CD14-positive monocyte (primary cell): ENCODE results near the gene PVRIG. TPM values are rescaled to one million over a fixed set of nuclear protein-coding genes. Genes with fewer than 3 reads are reported as not detected.
"Not testable (repeated sequence)": the region's sequence is repeated elsewhere in the genome, so short reads cannot be mapped to it uniquely, and the experiment has no call there.

ENCODE experiments used
- DNase-seq, 3 donors: peaks; one replicate each; pipeline ENCODE4 v3.0.0-alpha.2; 2011 to 2022
- H2AFZ ChIP-seq: 2 replicates; pipeline ENCODE4 v1.6.0; 2012; ENCODE audit warnings: mild to moderate bottlenecking, low read depth, low read length, inconsistent platforms; ENCODE audit not compliant: insufficient read depth, poor library complexity, severe bottlenecking
- H3K27ac ChIP-seq, 2 donors: 1 replicate in 1 of 2; 2 replicates in 1 of 2; pipeline ENCODE4 v1.5.1; 2012 to 2013; ENCODE audit warnings: low read length in 2 of 2, control low read depth in 1 of 2, inconsistent platforms in 1 of 2, low read depth in 1 of 2, mild to moderate bottlenecking in 1 of 2
- H3K27me3 ChIP-seq, 2 donors: one replicate each; pipeline versions ENCODE4 v1.6.0 to v1.6.1; 2011 to 2013; ENCODE audit warnings: low read length in 2 of 2; ENCODE audit not compliant: control insufficient read depth in 2 of 2, insufficient read depth in 2 of 2
- H3K36me3 ChIP-seq, 2 donors: replicated peaks in 1 of 2; 1 replicate in 1 of 2; 2 replicates in 1 of 2; pipeline versions ENCODE4 v1.5.1 to v1.6.1; 2012 to 2013; ENCODE audit warnings: low read length in 2 of 2, control low read depth in 1 of 2, inconsistent platforms in 1 of 2, mild to moderate bottlenecking in 1 of 2; ENCODE audit not compliant: insufficient read depth in 2 of 2, control insufficient read depth in 1 of 2
- H3K4me1 ChIP-seq, 2 donors: 1 replicate in 1 of 2; 2 replicates in 1 of 2; pipeline versions ENCODE4 v1.5.1 to v1.6.1; 2012 to 2013; ENCODE audit warnings: low read length in 2 of 2, control low read depth in 1 of 2, inconsistent platforms in 1 of 2, mild to moderate bottlenecking in 1 of 2, moderate library complexity in 1 of 2; ENCODE audit not compliant: insufficient read depth in 2 of 2, control insufficient read depth in 1 of 2
- H3K4me2 ChIP-seq: replicated peaks from 2 replicates; pipeline ENCODE3; 2012; ENCODE audit warnings: low read length, moderate library complexity, mild to moderate bottlenecking; ENCODE audit not compliant: poor library complexity, severe bottlenecking; ENCODE audit errors: extremely low read depth
- H3K4me3 ChIP-seq, 3 experiments: fragments of 200-600 bp in 1 of 3; sonication (generic) in 1 of 3; replicated peaks in 1 of 3; 1 replicate in 2 of 3; 2 replicates in 1 of 3; pipeline ENCODE4 v1.5.1; 2011 to 2013; ENCODE audit warnings: low read length in 3 of 3, mild to moderate bottlenecking in 3 of 3, control low read depth in 2 of 3, low read depth in 2 of 3, inconsistent platforms in 1 of 3, moderate library complexity in 1 of 3
- H3K79me2 ChIP-seq: 2 replicates; pipeline ENCODE4 v1.6.0; 2012; ENCODE audit warnings: mild to moderate bottlenecking, control low read depth, inconsistent platforms, low read length, moderate library complexity; ENCODE audit not compliant: insufficient read depth
- H3K9ac ChIP-seq: 2 replicates; pipeline ENCODE4 v1.6.0; 2017; ENCODE audit warnings: low read length, mild to moderate bottlenecking; ENCODE audit not compliant: insufficient read depth, poor library complexity, severe bottlenecking
- H3K9me3 ChIP-seq, 2 donors: replicated peaks in 1 of 2; 1 replicate in 1 of 2; 2 replicates in 1 of 2; pipeline versions ENCODE4 v1.5.1 to v1.6.1; 2012 to 2013; ENCODE audit warnings: low read length in 2 of 2, control low read depth in 1 of 2; ENCODE audit not compliant: control insufficient read depth in 1 of 2, insufficient read depth in 1 of 2
- H4K20me1 ChIP-seq: 2 replicates; pipeline ENCODE4 v1.6.0; 2012; ENCODE audit warnings: mild to moderate bottlenecking, low read length, control low read depth, moderate library complexity; ENCODE audit not compliant: insufficient read depth
- H3K27ac Mint-ChIP-seq, 7 donors: one replicate each; pipeline ENCODE4 v1.8.0; 2020; ENCODE audit warnings: mild to moderate bottlenecking in 7 of 7, mixed read lengths in 7 of 7, moderate library complexity in 6 of 7, inconsistent platforms in 2 of 7
- H3K27me3 Mint-ChIP-seq, 3 donors: one replicate each; pipeline ENCODE4 v1.8.0; 2021 to 2022; ENCODE audit warnings: low read depth in 3 of 3, mild to moderate bottlenecking in 3 of 3, mixed read lengths in 3 of 3, moderate library complexity in 3 of 3, inconsistent platforms in 1 of 3
- H3K36me3 Mint-ChIP-seq, 2 donors: one replicate each; pipeline ENCODE4 v1.8.0; 2020; ENCODE audit warnings: mixed read lengths in 2 of 2, inconsistent platforms in 1 of 2, mild to moderate bottlenecking in 1 of 2
- H3K4me1 Mint-ChIP-seq: one replicate; pipeline ENCODE4 v1.8.0; 2020; ENCODE audit warnings: mild to moderate bottlenecking, mixed read lengths
- H3K4me3 Mint-ChIP-seq, 2 donors: one replicate each; pipeline ENCODE4 v1.8.0; 2020; ENCODE audit warnings: mild to moderate bottlenecking in 2 of 2, mixed read lengths in 2 of 2, moderate library complexity in 1 of 2
- H3K9me3 Mint-ChIP-seq, 7 donors: one replicate each; pipeline ENCODE4 v1.8.0; 2020 to 2022; ENCODE audit warnings: mixed read lengths in 7 of 7, mild to moderate bottlenecking in 6 of 7, moderate library complexity in 6 of 7, inconsistent platforms in 2 of 7
- WGBS: methylation state at CpG from one replicate; pipeline ENCODE4 v1.1.5; 2013; ENCODE audit warnings: missing lambda C conversion rate; ENCODE audit not compliant: insufficient coverage; 5-methylcytosine and 5-hydroxymethylcytosine counted together
- intact Hi-C, 2 donors: fragments of 100-400 bp; cut with micrococcal nuclease; formaldehyde crosslinking; loops; one replicate each; pipeline versions ENCODE4 v1.15.0 to v1.15.1; 2023
- polyA plus RNA-seq, 3 donors: library from polyadenylated mRNA; depleted of rRNA in 1 of 3; unstranded in 2 of 3; stranded (reverse) in 1 of 3; fragments of 300-500 nt in 2 of 3; fragments of >200 nt in 1 of 3; fragmentation: Illumina TruSeq in 2 of 3; gene quantifications; 1 replicate in 2 of 3; 2 replicates in 1 of 3; pipeline ENCODE4 v1.2.3, GENCODE V29; 2012 to 2021
- TF ChIP-seq, protein P1 (sequence below): fragments of 200-600 bp; IDR thresholded peaks from one replicate; pipeline ENCODE4 v1.8.0; 2022; ENCODE audit warnings: antibody characterized with exemption, mild to moderate bottlenecking

PVRIG gene
- polyA plus RNA-seq, 3 donors = 0.27 to 0.38 TPM; not detected in 1

GRCh38 chr7:100177045-100178001 lies 42.4 kb upstream of the PVRIG start, which contains the start of the genes GPC2 and STAG3:
Gene GPC2, minus strand, starts transcription at chr7:100177381. Its CDS starts 182 bp downstream, at chr7:100177199.
Gene STAG3, plus strand, starts transcription at chr7:100177918. Its CDS starts 2,639 bp downstream, at chr7:100180557.
- H3K4me1 ChIP-seq = peaks cover 13 to 18% of the 10 kb centered on the region in 2 donors
- peaks cover 0 to 5% of the 10 kb centered on the region in 2 donors for H3K36me3 Mint-ChIP-seq
- DNase-seq = peak; percentile 95 to 96 (median 96)
- H3K4me2 ChIP-seq = peak within 1 kb of the TSS; percentile 95
- TF ChIP-seq, protein P1, sequence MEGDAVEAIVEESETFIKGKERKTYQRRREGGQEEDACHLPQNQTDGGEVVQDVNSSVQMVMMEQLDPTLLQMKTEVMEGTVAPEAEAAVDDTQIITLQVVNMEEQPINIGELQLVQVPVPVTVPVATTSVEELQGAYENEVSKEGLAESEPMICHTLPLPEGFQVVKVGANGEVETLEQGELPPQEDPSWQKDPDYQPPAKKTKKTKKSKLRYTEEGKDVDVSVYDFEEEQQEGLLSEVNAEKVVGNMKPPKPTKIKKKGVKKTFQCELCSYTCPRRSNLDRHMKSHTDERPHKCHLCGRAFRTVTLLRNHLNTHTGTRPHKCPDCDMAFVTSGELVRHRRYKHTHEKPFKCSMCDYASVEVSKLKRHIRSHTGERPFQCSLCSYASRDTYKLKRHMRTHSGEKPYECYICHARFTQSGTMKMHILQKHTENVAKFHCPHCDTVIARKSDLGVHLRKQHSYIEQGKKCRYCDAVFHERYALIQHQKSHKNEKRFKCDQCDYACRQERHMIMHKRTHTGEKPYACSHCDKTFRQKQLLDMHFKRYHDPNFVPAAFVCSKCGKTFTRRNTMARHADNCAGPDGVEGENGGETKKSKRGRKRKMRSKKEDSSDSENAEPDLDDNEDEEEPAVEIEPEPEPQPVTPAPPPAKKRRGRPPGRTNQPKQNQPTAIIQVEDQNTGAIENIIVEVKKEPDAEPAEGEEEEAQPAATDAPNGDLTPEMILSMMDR = no peak
- H3K27me3 ChIP-seq = peaks cover under 1 to 11% of the 10 kb centered on the region in 2 donors
- H3K9me3 Mint-ChIP-seq = peaks cover 0 to 10% (median 7%) of the 10 kb centered on the region in 7 donors
- H3K79me2 ChIP-seq = no peaks in the 10 kb centered on the region
- peak within 1 kb of the TSS in 2 of 7 donors; percentile 35 to 54 for H3K27ac Mint-ChIP-seq
- peak within 1 kb of the TSS; percentile 30 to 82 (median 57) for H3K4me3 ChIP-seq
- 4% methylated on average over 74 of the region's 78 CpGs for WGBS
- peaks cover 0 to 6% of the 10 kb centered on the region in 2 donors for H3K9me3 ChIP-seq
- H3K4me1 Mint-ChIP-seq = peaks cover 18% of the 10 kb centered on the region
- H3K4me3 Mint-ChIP-seq = peak within 1 kb of the TSS; percentile 76 to 85
- peak within 1 kb of the TSS; percentile 93 for H2AFZ ChIP-seq
- H4K20me1 ChIP-seq = no peaks in the 10 kb centered on the region
- no peaks in the 10 kb centered on the region for H3K36me3 ChIP-seq
- H3K27me3 Mint-ChIP-seq = peaks cover 26 to 54% (median 41%) of the 10 kb centered on the region in 3 donors
- intact Hi-C loops = loop anchor here in 1 of 2 donors (2.0 kb wide), 1 partner anchor 29 kb away; the partner anchor contains the start of gene LAMTOR4
- H3K27ac ChIP-seq = no peak within 1 kb of the TSS
- H3K9ac ChIP-seq = no peak within 1 kb of the TSS

- peaks cover 15 to 39% (median 37%) of the 10 kb centered on the region in 3 donors for H3K27me3 Mint-ChIP-seq
Measured at GRCh38 chr7:100180084-100180483, 39.7 kb upstream of the PVRIG start.

DNA sequence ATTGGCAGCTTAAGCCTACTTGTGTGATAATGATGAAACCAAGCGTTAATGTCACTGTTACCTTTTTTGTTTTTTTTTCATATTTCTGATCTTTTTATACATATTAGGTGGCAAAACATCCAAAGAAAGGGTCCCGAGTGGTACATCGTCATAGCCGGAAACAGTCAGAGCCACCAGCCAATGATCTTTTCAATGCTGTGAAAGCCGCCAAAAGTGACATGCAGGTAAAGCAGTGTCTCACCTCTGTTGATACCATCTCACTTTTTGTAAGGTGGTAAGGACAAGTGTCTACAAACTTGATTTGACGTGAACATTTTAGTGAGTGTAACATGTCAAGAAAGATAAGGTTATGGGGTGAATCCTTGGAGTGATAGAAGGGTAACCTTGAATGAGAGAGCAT lies 37.1 kb upstream of the PVRIG start:
- H3K27me3 ChIP-seq, H3K79me2 ChIP-seq, H3K9me3 Mint-ChIP-seq, H3K4me1 ChIP-seq, H3K9me3 ChIP-seq, DNase-seq, H3K4me1 Mint-ChIP-seq, H3K36me3 Mint-ChIP-seq, H3K4me3 Mint-ChIP-seq, H2AFZ ChIP-seq, H4K20me1 ChIP-seq, H3K4me2 ChIP-seq, H3K4me3 ChIP-seq, H3K9ac ChIP-seq, intact Hi-C loops, H3K36me3 ChIP-seq, H3K27ac Mint-ChIP-seq, H3K27ac ChIP-seq: not testable (repeated sequence)
- WGBS = no CpG with 5 or more reads among the region's 6 CpGs
- H3K27me3 Mint-ChIP-seq = peaks cover 14 to 31% (median 28%) of the 10 kb centered on the region in 3 donors

More at GRCh38 chr7:100180084-100180483, 39.7 kb upstream of the PVRIG start:
- H3K9me3 ChIP-seq, H3K79me2 ChIP-seq, H3K9ac ChIP-seq, H3K4me3 Mint-ChIP-seq, H3K9me3 Mint-ChIP-seq, H4K20me1 ChIP-seq, H3K27ac Mint-ChIP-seq, H3K36me3 ChIP-seq, H3K36me3 Mint-ChIP-seq, H3K4me2 ChIP-seq, DNase-seq, H3K4me3 ChIP-seq, intact Hi-C loops, H2AFZ ChIP-seq, H3K27ac ChIP-seq: not testable (repeated sequence)
- peaks cover 18% of the 10 kb centered on the region for H3K4me1 Mint-ChIP-seq
- WGBS = no CpG with 5 or more reads among the region's 3 CpGs
- Histone ChIP-seq H3K4me1 (peaks cover 13 to 18% of the 10 kb centered on the region in 2 donors), H3K27me3 (peaks cover 0 to 10% of the 10 kb centered on the region in 2 donors)
